GM12892 (cell line): ENCODE results near the gene ZNF91.
"Not testable (repeated sequence)": the region's sequence is repeated elsewhere in the genome, so short reads cannot be mapped to it uniquely, and the experiment has no call there.

Source experiments
- POLR2A ChIP-seq: IDR thresholded peaks from 2 replicates; pipeline ENCODE4 v1.6.1; 2011; ENCODE audit warnings: low read depth, low read length, control low read depth
- POLR2AphosphoS5 ChIP-seq: IDR thresholded peaks from 2 replicates; pipeline ENCODE4 v1.6.1; 2011; ENCODE audit warnings: low read depth, low read length, control low read depth
- TAF1 ChIP-seq: IDR thresholded peaks from 2 replicates; pipeline ENCODE4 v1.6.1; 2011; ENCODE audit warnings: low read depth, mild to moderate bottlenecking, control low read depth, low read length, borderline replicate concordance

- TF ChIP-seq POLR2AphosphoS5, POLR2A, TAF1: not testable (repeated sequence)
These were observed 75.7 kb downstream of the ZNF91 start for GRCh38 chr19:23319571-23319970.
